Ectodermal cell (in vitro differentiated cells): ENCODE measurements around the gene TPD52L1.

Source experiments
- H3K27ac ChIP-seq: 2 replicates; pipeline ENCODE4 v1.7.0; 2013; ENCODE audit warnings: mild to moderate bottlenecking, low read depth, low read length; ENCODE audit not compliant: insufficient read depth, poor library complexity, severe bottlenecking
- H3K27me3 ChIP-seq: 2 replicates; pipeline ENCODE4 v1.7.0; 2013; ENCODE audit warnings: mild to moderate bottlenecking, low read length; ENCODE audit not compliant: insufficient read depth, control insufficient read depth, poor library complexity, severe bottlenecking
- H3K36me3 ChIP-seq: one replicate; pipeline ENCODE4 v1.7.0; 2013; ENCODE audit warnings: low read length; ENCODE audit not compliant: control insufficient read depth, insufficient read depth
- H3K4me1 ChIP-seq: one replicate; pipeline ENCODE4 v1.7.0; 2013; ENCODE audit warnings: low read length; ENCODE audit not compliant: control insufficient read depth, insufficient read depth
- H3K4me3 ChIP-seq: 2 replicates; pipeline ENCODE4 v1.7.0; 2013; ENCODE audit warnings: low read depth, low read length, control low read depth; ENCODE audit not compliant: insufficient read depth
- H3K9me3 ChIP-seq: 2 replicates; pipeline ENCODE4 v1.7.0; 2013; ENCODE audit warnings: mild to moderate bottlenecking, low read length, moderate library complexity; ENCODE audit not compliant: control insufficient read depth
- WGBS, 2 experiments: methylation state at CpG; one replicate each; pipeline ENCODE4 v1.1.7; 2013; ENCODE audit warnings: missing lambda C conversion rate in 2 of 2; 5-methylcytosine and 5-hydroxymethylcytosine counted together

TPD52L1 gene

GRCh38 chr6:125138083-125138482 is 15.5 kb upstream of the TPD52L1 start:
- Histone ChIP-seq H3K4me1 (no peaks in the 10 kb centered on the region), H3K36me3 (no peaks in the 10 kb centered on the region), H3K27me3 (no peaks in the 10 kb centered on the region), H3K27ac (no peak overlapping the region), H3K9me3 (no peaks in the 10 kb centered on the region), H3K4me3 (no peak overlapping the region)
- WGBS, 2 experiments: 89 to 100% methylated on average over 1 to 2 of the region's 2 CpGs

GRCh38 chr6:125140808-125141207 is 12.8 kb upstream of the TPD52L1 start:
- no peaks in the 10 kb centered on the region for H3K27me3 ChIP-seq
- H3K36me3 ChIP-seq: no peaks in the 10 kb centered on the region
- H3K27ac ChIP-seq: no peak overlapping the region
- H3K4me1 ChIP-seq: no peaks in the 10 kb centered on the region
- H3K9me3 ChIP-seq: peaks cover 2% of the 10 kb centered on the region
- no peak overlapping the region for H3K4me3 ChIP-seq

- Histone ChIP-seq H3K27ac (no peak overlapping the region), H3K4me1 (no peaks in the 10 kb centered on the region), H3K4me3 (no peak overlapping the region), H3K36me3 (no peaks in the 10 kb centered on the region), H3K9me3 (peaks cover 2% of the 10 kb centered on the region), H3K27me3 (no peaks in the 10 kb centered on the region)
- 94% methylated on average over 2 of the region's 2 CpGs for WGBS, 2 experiments
Observed at GRCh38 chr6:125142618-125143017, 11.0 kb upstream of the TPD52L1 start.

- H3K36me3 ChIP-seq: no peaks in the 10 kb centered on the region
- H3K9me3 ChIP-seq: peaks cover 2% of the 10 kb centered on the region
- H3K4me3 ChIP-seq: no peak overlapping the region
- no peaks in the 10 kb centered on the region for H3K27me3 ChIP-seq
- H3K4me1 ChIP-seq: no peaks in the 10 kb centered on the region
- WGBS, 2 experiments: 93 to 100% methylated on average over 1 of the region's 1 CpG
- no peak overlapping the region for H3K27ac ChIP-seq
Observed at GRCh38 chr6:125144822-125145221, 8.8 kb upstream of the TPD52L1 start.

- H3K4me1 ChIP-seq: no peaks in the 10 kb centered on the region
- peaks cover 2% of the 10 kb centered on the region for H3K9me3 ChIP-seq
- no peak overlapping the region for H3K27ac ChIP-seq
- no peaks in the 10 kb centered on the region for H3K36me3 ChIP-seq
- no peak overlapping the region for H3K4me3 ChIP-seq
- 91 to 92% methylated on average over 6 to 7 of the region's 7 CpGs for WGBS, 2 experiments
- peaks cover 28% of the 10 kb centered on the region for H3K27me3 ChIP-seq
Observed at GRCh38 chr6:125149256-125150144, 4.1 kb upstream of the TPD52L1 start.

GRCh38 chr6:125151700-125152099 is 1.9 kb upstream of the TPD52L1 start:
- H3K4me3 ChIP-seq: no peak overlapping the region
- no peaks in the 10 kb centered on the region for H3K9me3 ChIP-seq
- H3K27me3 ChIP-seq: peaks cover 44% of the 10 kb centered on the region
- 91 to 96% methylated on average over 3 of the region's 4 CpGs for WGBS, 2 experiments
- no peaks in the 10 kb centered on the region for H3K4me1 ChIP-seq
- H3K36me3 ChIP-seq: no peaks in the 10 kb centered on the region
- no peak overlapping the region for H3K27ac ChIP-seq

GRCh38 chr6:125154118-125154760 is 666 bp downstream of the TPD52L1 start:
- H3K4me1 ChIP-seq: no peaks in the 10 kb centered on the region
- no peak overlapping the region for H3K27ac ChIP-seq
- 1% methylated on average over 50 of the region's 50 CpGs for WGBS, 2 experiments
- peaks cover 44% of the 10 kb centered on the region for H3K27me3 ChIP-seq
- H3K9me3 ChIP-seq: no peaks in the 10 kb centered on the region
- peak overlapping the region; percentile 41 for H3K4me3 ChIP-seq
- no peaks in the 10 kb centered on the region for H3K36me3 ChIP-seq

- peak overlapping the region; percentile 41 for H3K4me3 ChIP-seq
- WGBS, 2 experiments: 11 to 17% methylated on average over 12 to 14 of the region's 14 CpGs
- no peak overlapping the region for H3K27ac ChIP-seq
- H3K36me3 ChIP-seq: no peaks in the 10 kb centered on the region
- H3K9me3 ChIP-seq: no peaks in the 10 kb centered on the region
- no peaks in the 10 kb centered on the region for H3K4me1 ChIP-seq
- H3K27me3 ChIP-seq: peaks cover 44% of the 10 kb centered on the region
Observed at GRCh38 chr6:125154761-125155135, 1.2 kb downstream of the TPD52L1 start.

GRCh38 chr6:125155344-125155743 is 1.8 kb downstream of the TPD52L1 start:
- H3K9me3 ChIP-seq: no peaks in the 10 kb centered on the region
- H3K27me3 ChIP-seq: peaks cover 44% of the 10 kb centered on the region
- H3K4me1 ChIP-seq: no peaks in the 10 kb centered on the region
- H3K4me3 ChIP-seq: no peak overlapping the region
- WGBS, 2 experiments: 95 to 97% methylated on average over 2 of the region's 2 CpGs
- no peaks in the 10 kb centered on the region for H3K36me3 ChIP-seq
- H3K27ac ChIP-seq: no peak overlapping the region

- WGBS, 2 experiments: 86 to 90% methylated on average over 3 to 4 of the region's 4 CpGs
- Histone ChIP-seq H3K4me1 (no peaks in the 10 kb centered on the region), H3K4me3 (no peak overlapping the region), H3K27me3 (peaks cover 44% of the 10 kb centered on the region), H3K36me3 (no peaks in the 10 kb centered on the region), H3K27ac (no peak overlapping the region), H3K9me3 (no peaks in the 10 kb centered on the region)
Observed at GRCh38 chr6:125156496-125156895, 2.9 kb downstream of the TPD52L1 start.
